Uterus (tissue), 4 donors: ENCODE measurements around the gene TSEN34. TPM values are rescaled to one million over a fixed set of nuclear protein-coding genes. Genes with fewer than 3 reads are reported as not detected.
"Not testable (repeated sequence)": the region's sequence is repeated elsewhere in the genome, so short reads cannot be mapped to it uniquely, and the experiment has no call there.

Experiments used
- DNase-seq, 2 donors: peaks; one replicate each; pipeline ENCODE4 v3.0.0-alpha.2; 2019 to 2020
- H3K27ac ChIP-seq, 2 donors: fragments of 200-600 bp; sonication (generic); 1 replicate in 1 of 2; 2 replicates in 1 of 2; pipeline ENCODE4 v1.5.1; 2016 to 2018
- H3K27me3 ChIP-seq, 2 donors: fragments of 200-600 bp; sonication (generic); one replicate each; pipeline ENCODE4 v1.5.1; 2018 to 2019; ENCODE audit warnings: control low read depth in 1 of 2
- H3K36me3 ChIP-seq, 2 donors: fragments of 200-600 bp; sonication (generic); one replicate each; pipeline ENCODE4 v1.5.1; 2019; ENCODE audit warnings: control low read depth in 1 of 2
- H3K4me1 ChIP-seq, 2 donors: fragments of 200-600 bp; sonication (generic); one replicate each; pipeline ENCODE4 v1.5.1; 2018 to 2019; ENCODE audit warnings: control low read depth in 1 of 2
- H3K4me3 ChIP-seq, 2 donors: fragments of 200-600 bp; sonication (generic); 1 replicate in 1 of 2; 2 replicates in 1 of 2; pipeline ENCODE4 v1.5.1; 2018 to 2019; ENCODE audit warnings: mild to moderate bottlenecking in 1 of 2
- H3K9me3 ChIP-seq, 2 donors: fragments of 200-600 bp; sonication (generic); one replicate each; pipeline ENCODE4 v1.5.1; 2019; ENCODE audit warnings: control low read depth in 1 of 2
- POLR2A ChIP-seq, 2 donors: fragments of 450-650 bp; IDR thresholded peaks; one replicate each; pipeline ENCODE4 v1.6.1; 2016; ENCODE audit warnings: antibody characterized with exemption in 2 of 2, mild to moderate bottlenecking in 1 of 2, moderate library complexity in 1 of 2
- intact Hi-C: fragments of 100-400 bp; cut with DNase I; formaldehyde crosslinking; loops from one replicate; pipeline ENCODE4 v1.15.1; 2023; ENCODE audit warnings: low total_unique reads
- total RNA-seq, 4 donors: library from RNA; depleted of rRNA in 3 of 4; stranded (reverse); fragments of >200 nt in 3 of 4; gene quantifications; one replicate each; pipeline versions ENCODE4 v1.1.0 to v1.2.4, GENCODE V29; 2014 to 2023
- TF ChIP-seq, protein P1 (sequence below), 4 experiments: fragments of 200-600 bp in 2 of 4; fragments of 450-650 bp in 2 of 4; sonication (generic) in 2 of 4; IDR thresholded peaks; one replicate each; pipeline ENCODE4 v1.5.1; 2016 to 2019; ENCODE audit warnings: antibody characterized with exemption in 4 of 4, mild to moderate bottlenecking in 2 of 4, moderate library complexity in 1 of 4
- donor health status: DM: yes; HTN: yes; CAD: no.

Gene TSEN34
- total RNA-seq, 4 donors from 2014 or later = 13.1 to 66.4 (median 32.2) TPM

- H3K9me3 ChIP-seq = no peaks in the 10 kb centered on the region
- no peak overlapping the region for H3K4me3 ChIP-seq
- DNase-seq = no peak
- H3K27me3 ChIP-seq = no peaks in the 10 kb centered on the region
- no peak overlapping the region for H3K27ac ChIP-seq
- H3K4me1 ChIP-seq = no peaks in the 10 kb centered on the region
- no peaks in the 10 kb centered on the region for H3K36me3 ChIP-seq
- intact Hi-C loops = no loop called here
- TF ChIP-seq, protein P1, sequence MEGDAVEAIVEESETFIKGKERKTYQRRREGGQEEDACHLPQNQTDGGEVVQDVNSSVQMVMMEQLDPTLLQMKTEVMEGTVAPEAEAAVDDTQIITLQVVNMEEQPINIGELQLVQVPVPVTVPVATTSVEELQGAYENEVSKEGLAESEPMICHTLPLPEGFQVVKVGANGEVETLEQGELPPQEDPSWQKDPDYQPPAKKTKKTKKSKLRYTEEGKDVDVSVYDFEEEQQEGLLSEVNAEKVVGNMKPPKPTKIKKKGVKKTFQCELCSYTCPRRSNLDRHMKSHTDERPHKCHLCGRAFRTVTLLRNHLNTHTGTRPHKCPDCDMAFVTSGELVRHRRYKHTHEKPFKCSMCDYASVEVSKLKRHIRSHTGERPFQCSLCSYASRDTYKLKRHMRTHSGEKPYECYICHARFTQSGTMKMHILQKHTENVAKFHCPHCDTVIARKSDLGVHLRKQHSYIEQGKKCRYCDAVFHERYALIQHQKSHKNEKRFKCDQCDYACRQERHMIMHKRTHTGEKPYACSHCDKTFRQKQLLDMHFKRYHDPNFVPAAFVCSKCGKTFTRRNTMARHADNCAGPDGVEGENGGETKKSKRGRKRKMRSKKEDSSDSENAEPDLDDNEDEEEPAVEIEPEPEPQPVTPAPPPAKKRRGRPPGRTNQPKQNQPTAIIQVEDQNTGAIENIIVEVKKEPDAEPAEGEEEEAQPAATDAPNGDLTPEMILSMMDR (IDR thresholded peaks at IDR 0.05) = no peak
- TF ChIP-seq POLR2A (IDR thresholded peaks at IDR 0.05) = no peak
Measured at GRCh38 chr19:54216869-54217268, 25.8 kb downstream of the TSEN34 start.

- H3K27me3 ChIP-seq, H3K27ac ChIP-seq, H3K4me1 ChIP-seq, H3K9me3 ChIP-seq, H3K36me3 ChIP-seq, H3K4me3 ChIP-seq, intact Hi-C loops, DNase-seq: not testable (repeated sequence)
Measured at GRCh38 chr19:54217517-54218247, 26.6 kb downstream of the TSEN34 start.

DNA sequence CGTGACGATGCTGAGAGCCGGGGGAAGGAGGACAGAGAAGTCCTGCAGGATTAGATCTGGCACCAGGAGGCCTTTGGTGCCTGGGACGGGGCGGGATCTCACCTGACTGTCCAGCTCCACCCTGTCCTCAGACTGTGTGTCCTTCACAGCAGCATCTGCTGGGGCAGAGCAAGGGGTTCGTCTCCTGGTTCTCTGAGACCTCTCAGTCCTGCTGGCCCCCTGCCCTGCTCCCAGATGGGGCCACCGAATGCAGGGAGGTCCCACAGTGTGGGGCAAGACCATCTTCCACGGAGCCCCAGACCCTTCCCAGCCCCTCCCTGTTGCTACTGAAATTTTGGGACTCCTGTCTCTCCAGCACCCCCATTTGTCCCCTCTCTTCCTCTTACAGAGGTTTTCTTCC is 27.2 kb downstream of the TSEN34 start:
- TF ChIP-seq, protein P1 (IDR thresholded peaks at IDR 0.05) = no peak
- TF ChIP-seq POLR2A (IDR thresholded peaks at IDR 0.05) = no peak
- no peak overlapping the region for H3K27ac ChIP-seq
- intact Hi-C loops = no loop called here
- H3K9me3 ChIP-seq = no peaks in the 10 kb centered on the region
- no peaks in the 10 kb centered on the region for H3K36me3 ChIP-seq
- no peaks in the 10 kb centered on the region for H3K4me1 ChIP-seq
- H3K27me3 ChIP-seq = no peaks in the 10 kb centered on the region
- no peak overlapping the region for H3K4me3 ChIP-seq
- no peak for DNase-seq

- H3K27ac ChIP-seq = no peak overlapping the region
- no peak for DNase-seq
- H3K36me3 ChIP-seq = no peaks in the 10 kb centered on the region
- TF ChIP-seq POLR2A (IDR thresholded peaks at IDR 0.05) = no peak
- TF ChIP-seq, protein P1 (IDR thresholded peaks at IDR 0.05) = no peak
- no peaks in the 10 kb centered on the region for H3K27me3 ChIP-seq
- H3K4me1 ChIP-seq = no peaks in the 10 kb centered on the region
- intact Hi-C loops = no loop called here
- no peak overlapping the region for H3K4me3 ChIP-seq
- H3K9me3 ChIP-seq = no peaks in the 10 kb centered on the region
Measured at GRCh38 chr19:54218960-54219661, 28.0 kb downstream of the TSEN34 start.

GRCh38 chr19:54219702-54220101 is 28.6 kb downstream of the TSEN34 start:
- H3K36me3 ChIP-seq, H3K4me3 ChIP-seq, H3K27ac ChIP-seq, DNase-seq, H3K9me3 ChIP-seq, intact Hi-C loops, H3K4me1 ChIP-seq, H3K27me3 ChIP-seq: not testable (repeated sequence)

DNA sequence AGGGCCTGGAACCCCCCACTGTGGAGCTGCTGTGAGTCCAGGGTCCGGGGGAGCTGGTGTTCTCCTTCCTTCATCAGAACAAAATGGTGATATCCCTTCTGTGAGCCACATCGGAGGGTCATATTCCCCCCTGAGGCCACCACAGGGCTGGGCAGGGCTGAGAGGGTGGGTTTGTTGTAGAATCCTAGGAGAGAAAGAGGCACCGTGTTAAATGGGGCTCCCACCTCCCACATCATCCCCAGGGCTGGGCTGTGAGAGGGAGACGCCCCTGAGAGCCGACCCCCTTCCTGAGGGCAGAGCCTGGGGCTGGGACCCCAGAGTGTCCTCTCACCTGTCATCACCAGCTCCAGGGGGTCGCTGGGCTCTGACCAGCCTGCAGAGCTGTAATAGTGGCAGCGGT is 30.8 kb downstream of the TSEN34 start:
- DNase-seq, H3K9me3 ChIP-seq, H3K4me3 ChIP-seq, H3K4me1 ChIP-seq, intact Hi-C loops, H3K36me3 ChIP-seq, H3K27me3 ChIP-seq, H3K27ac ChIP-seq: not testable (repeated sequence)

GRCh38 chr19:54222474-54223276 is 31.6 kb downstream of the TSEN34 start, which contains the start of gene LILRB3:
LILRB3 (minus strand) TSS chr19:54223007; CDS start chr19:54222976, 31 bp downstream.
- H3K9me3 ChIP-seq, H3K27me3 ChIP-seq, DNase-seq, H3K4me1 ChIP-seq, H3K36me3 ChIP-seq, H3K4me3 ChIP-seq, intact Hi-C loops, H3K27ac ChIP-seq: not testable (repeated sequence)

GRCh38 chr19:54223277-54223936 is 32.3 kb downstream of the TSEN34 start:
- H3K4me1 ChIP-seq, DNase-seq, H3K27me3 ChIP-seq, intact Hi-C loops, H3K27ac ChIP-seq, H3K36me3 ChIP-seq, H3K9me3 ChIP-seq, H3K4me3 ChIP-seq: not testable (repeated sequence)

DNA sequence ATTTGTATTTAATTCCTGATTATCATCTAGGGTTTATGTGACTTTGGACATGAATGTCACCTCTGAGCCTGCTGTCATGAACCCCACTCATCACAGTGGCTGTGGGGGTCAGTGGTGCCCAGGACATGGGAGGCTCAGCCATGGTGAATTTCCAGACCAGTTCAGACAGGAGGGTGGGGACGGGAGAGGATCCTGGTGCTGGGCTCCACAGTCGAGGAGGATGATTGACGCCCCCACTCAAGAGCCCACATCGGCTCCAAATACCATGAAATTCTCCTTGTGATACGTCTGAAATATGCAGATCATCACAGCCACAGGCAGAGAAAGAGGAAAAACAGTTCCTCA is 32.8 kb downstream of the TSEN34 start:
- H3K36me3 ChIP-seq, H3K9me3 ChIP-seq, intact Hi-C loops: not testable (repeated sequence)

More for the DNA sequence above, 32.8 kb downstream of the TSEN34 start:
- not testable (repeated sequence) for H3K4me3 ChIP-seq, H3K27ac ChIP-seq, H3K4me1 ChIP-seq, H3K27me3 ChIP-seq, DNase-seq
